ENCODE data around the gene CROCC.

The CROCC gene

GRCh38 chr1:16982902-16983301 is 61.2 kb downstream of the CROCC start:
- TF ChIP-seq TAF1 (IDR thresholded peaks at IDR 0.05; ENCODE audit: borderline replicate concordance, insufficient read depth, low read length) (no peak), POLR2AphosphoS5 (IDR thresholded peaks at IDR 0.05; ENCODE audit: low read depth, low read length) (no peak), SIN3A (IDR thresholded peaks at IDR 0.05; ENCODE audit: borderline replicate concordance, insufficient read depth, low read length) (no peak), FOXP2 (optimal IDR thresholded peaks at IDR 0.05; ENCODE audit: borderline replicate concordance, extremely low read depth, extremely low read length, insufficient read depth) (no peak), REST (IDR thresholded peaks at IDR 0.05; ENCODE audit: insufficient read depth in 1 of 2, low read depth in 2 of 2, low read length in 2 of 2) (no peak)

DNA sequence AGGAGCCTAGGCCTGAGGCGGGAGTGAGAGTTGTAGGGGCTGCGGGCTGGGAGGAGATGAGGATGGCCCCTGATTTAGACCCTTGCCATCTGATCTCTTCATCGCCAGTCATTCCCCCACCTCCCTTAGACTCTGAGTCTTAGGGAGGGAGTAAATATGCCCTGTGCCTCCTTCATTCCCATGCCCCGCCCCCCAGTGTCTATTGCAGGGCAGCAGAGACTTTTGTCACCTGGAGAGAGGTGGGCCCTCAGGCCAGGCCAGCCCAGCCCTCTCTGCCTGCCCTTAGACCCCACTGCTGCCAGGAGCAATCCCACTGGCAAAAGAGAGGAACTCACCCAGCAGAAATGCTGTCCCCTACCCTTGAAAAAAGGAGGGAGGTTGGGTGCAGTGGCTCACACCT is 61.9 kb downstream of the CROCC start:
- TF ChIP-seq SIN3A (IDR thresholded peaks at IDR 0.05; ENCODE audit: borderline replicate concordance, insufficient read depth, low read length) = no peak
- no peak for TF ChIP-seq FOXP2 (optimal IDR thresholded peaks at IDR 0.05; ENCODE audit: borderline replicate concordance, extremely low read depth, extremely low read length, insufficient read depth)
- no peak for TF ChIP-seq TAF1 (IDR thresholded peaks at IDR 0.05; ENCODE audit: borderline replicate concordance, insufficient read depth, low read length)
- no peak for TF ChIP-seq POLR2AphosphoS5 (IDR thresholded peaks at IDR 0.05; ENCODE audit: low read depth, low read length)
- no peak for TF ChIP-seq REST (IDR thresholded peaks at IDR 0.05; ENCODE audit: insufficient read depth in 1 of 2, low read depth in 2 of 2, low read length in 2 of 2)

DNA sequence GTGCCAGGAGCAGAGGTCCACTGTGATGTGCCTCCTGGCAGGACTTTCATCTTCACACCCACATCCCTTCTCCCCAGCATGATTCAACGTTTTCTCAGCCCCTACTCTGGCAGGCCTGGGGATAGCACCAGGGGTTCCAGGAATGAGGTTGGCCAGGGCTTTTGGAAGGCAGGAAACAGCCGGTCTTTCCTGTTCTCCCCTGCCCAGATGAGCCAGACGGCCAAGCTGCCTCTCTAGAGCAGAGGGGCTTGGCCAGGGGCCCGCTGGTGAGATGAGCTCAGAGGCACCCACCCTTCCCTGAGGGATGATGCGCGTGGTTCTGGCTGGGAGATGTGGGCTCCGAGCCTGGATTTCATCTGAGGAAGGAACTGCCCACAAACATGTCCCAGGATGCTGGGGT is 63.0 kb downstream of the CROCC start:
- TF ChIP-seq FOXP2 (optimal IDR thresholded peaks at IDR 0.05; ENCODE audit: borderline replicate concordance, extremely low read depth, extremely low read length, insufficient read depth) = no peak

DNA sequence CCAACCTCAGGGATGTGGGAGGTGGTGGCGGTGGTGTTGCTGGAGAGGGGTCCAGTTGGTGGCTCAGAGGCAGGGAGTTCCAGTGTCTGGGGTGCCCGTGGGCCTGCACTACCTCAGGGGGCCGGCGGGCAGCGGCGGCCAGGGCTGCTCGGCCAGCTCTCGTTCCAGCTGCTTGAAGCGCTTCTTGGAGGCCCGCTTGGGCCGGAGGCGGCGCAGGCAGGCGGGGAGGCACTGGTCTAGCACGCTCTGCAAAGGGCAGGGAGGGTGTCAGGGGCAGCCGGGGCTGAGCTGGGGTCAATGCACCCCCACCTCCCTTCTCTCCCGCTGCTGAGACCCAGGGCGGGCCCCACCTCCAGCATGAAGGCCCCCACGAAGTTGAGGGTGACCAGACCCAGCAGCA is 64.4 kb downstream of the CROCC start:
- TF ChIP-seq REST (IDR thresholded peaks at IDR 0.05; ENCODE audit: insufficient read depth in 1 of 2, low read depth in 2 of 2, low read length in 2 of 2) = no peak
- TF ChIP-seq FOXP2 (optimal IDR thresholded peaks at IDR 0.05; ENCODE audit: borderline replicate concordance, extremely low read depth, extremely low read length, insufficient read depth) = no peak

DNA sequence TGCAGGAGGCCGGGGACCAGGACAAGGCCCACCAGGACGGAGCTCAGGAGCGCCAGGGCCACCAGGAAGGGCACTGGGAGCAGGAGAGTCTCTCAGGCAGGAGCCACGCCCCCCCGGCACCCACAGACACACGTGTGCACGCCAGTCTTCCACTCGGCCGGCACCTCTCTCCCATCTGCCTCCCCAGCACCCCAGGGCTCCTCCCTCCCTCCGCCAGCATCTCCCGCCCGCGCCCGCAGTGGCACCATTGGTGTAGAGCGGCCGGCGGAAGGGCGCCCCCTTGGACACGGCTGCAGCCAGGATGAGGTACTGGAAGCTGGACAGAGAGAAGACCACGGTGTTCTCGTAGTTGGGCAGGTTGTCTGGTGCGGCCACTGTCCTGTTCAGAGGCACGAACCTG is 64.8 kb downstream of the CROCC start:
- no peak for TF ChIP-seq FOXP2 (optimal IDR thresholded peaks at IDR 0.05; ENCODE audit: borderline replicate concordance, extremely low read depth, extremely low read length, insufficient read depth)
- TF ChIP-seq TAF1 (IDR thresholded peaks at IDR 0.05; ENCODE audit: borderline replicate concordance, insufficient read depth, low read length) = no peak
- no peak for TF ChIP-seq SIN3A (IDR thresholded peaks at IDR 0.05; ENCODE audit: borderline replicate concordance, insufficient read depth, low read length)
- no peak for TF ChIP-seq REST (IDR thresholded peaks at IDR 0.05; ENCODE audit: insufficient read depth in 1 of 2, low read depth in 2 of 2, low read length in 2 of 2)
- no peak for TF ChIP-seq POLR2AphosphoS5 (IDR thresholded peaks at IDR 0.05; ENCODE audit: low read depth, low read length)

All from PFSK-1 (cell line).